ENCODE results near the gene MAP10.

MAP10 gene

GRCh38 chr1:232856541-232856940 is 51.3 kb downstream of the MAP10 start:
- DNase-seq (ENCODE audit: low read depth in 2 of 2) = no peak
